ENCODE results near the gene PHIP. TPM values are rescaled to one million over a fixed set of nuclear protein-coding genes. Genes with fewer than 3 reads are reported as not detected.

The PHIP gene
- total and polyA plus RNA-seq, 2 donors (not counting 3 experiments of a cell fraction or from before 2014, with no cell fraction given) = 3.5 to 28.4 TPM

DNA sequence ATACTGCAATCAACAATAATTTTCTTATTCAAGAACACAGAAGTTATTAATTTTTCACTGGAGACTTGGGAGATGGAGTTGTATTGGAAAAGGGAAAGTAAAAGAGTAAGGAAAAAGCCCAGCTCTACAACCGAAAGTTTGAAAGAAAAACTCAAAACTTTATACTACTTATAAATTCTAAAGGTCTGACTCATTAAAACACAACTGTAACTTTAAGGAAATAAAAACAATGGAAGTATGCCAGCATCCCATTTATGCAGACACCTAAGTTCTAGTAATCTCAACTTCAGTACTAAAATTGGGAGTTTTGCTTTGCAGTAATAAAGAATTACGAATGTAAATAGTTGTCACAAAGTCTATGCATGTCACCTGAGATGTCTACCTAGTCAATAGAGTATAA is 130.1 kb downstream of the PHIP start:
- Histone ChIP-seq H3K9me3 (replicated peaks; ENCODE audit: control insufficient read depth, insufficient read depth, low read length) (peaks cover 3% of the 10 kb centered on the region), H3K4me3 (replicated peaks in 1 of 3; ENCODE audit: insufficient read depth in 1 of 3, low read depth in 1 of 3, low read length in 3 of 3) (peak overlapping the region in 1 of 3 experiments; percentile 50), H3K4me2 (ENCODE audit: insufficient read depth, low read length) (peak overlapping the region; percentile 81), H3K27ac (ENCODE audit: insufficient read depth, low read depth, low read length) (peak overlapping the region; percentile 51), H3K79me2 (ENCODE audit: control insufficient read depth, insufficient read depth, low read length) (no peaks in the 10 kb centered on the region), H3K27me3 (ENCODE audit: control insufficient read depth in 2 of 2, insufficient read depth in 2 of 2, low read length in 2 of 2) (no peaks in the 10 kb centered on the region), H3K9me1 (replicated peaks; ENCODE audit: control insufficient read depth, extremely low read depth, insufficient read depth, low read length) (no peaks in the 10 kb centered on the region), H3K36me3 (ENCODE audit: control insufficient read depth in 2 of 2, extremely low read depth in 1 of 2, insufficient read depth in 2 of 2, low read length in 2 of 2) (peaks cover 1 to 19% of the 10 kb centered on the region in 2 experiments), H3K9ac (replicated peaks; ENCODE audit: extremely low read depth, insufficient read depth, low read length) (no peak overlapping the region), H2AFZ (ENCODE audit: low read depth, low read length) (no peak overlapping the region), H4K20me1 (replicated peaks; ENCODE audit: control insufficient read depth, extremely low read depth, insufficient read depth, low read length) (no peaks in the 10 kb centered on the region), H3K4me1 (ENCODE audit: control insufficient read depth, extremely low read depth, insufficient read depth, low read length) (peaks cover 11% of the 10 kb centered on the region)
- TF ChIP-seq, protein P1, sequence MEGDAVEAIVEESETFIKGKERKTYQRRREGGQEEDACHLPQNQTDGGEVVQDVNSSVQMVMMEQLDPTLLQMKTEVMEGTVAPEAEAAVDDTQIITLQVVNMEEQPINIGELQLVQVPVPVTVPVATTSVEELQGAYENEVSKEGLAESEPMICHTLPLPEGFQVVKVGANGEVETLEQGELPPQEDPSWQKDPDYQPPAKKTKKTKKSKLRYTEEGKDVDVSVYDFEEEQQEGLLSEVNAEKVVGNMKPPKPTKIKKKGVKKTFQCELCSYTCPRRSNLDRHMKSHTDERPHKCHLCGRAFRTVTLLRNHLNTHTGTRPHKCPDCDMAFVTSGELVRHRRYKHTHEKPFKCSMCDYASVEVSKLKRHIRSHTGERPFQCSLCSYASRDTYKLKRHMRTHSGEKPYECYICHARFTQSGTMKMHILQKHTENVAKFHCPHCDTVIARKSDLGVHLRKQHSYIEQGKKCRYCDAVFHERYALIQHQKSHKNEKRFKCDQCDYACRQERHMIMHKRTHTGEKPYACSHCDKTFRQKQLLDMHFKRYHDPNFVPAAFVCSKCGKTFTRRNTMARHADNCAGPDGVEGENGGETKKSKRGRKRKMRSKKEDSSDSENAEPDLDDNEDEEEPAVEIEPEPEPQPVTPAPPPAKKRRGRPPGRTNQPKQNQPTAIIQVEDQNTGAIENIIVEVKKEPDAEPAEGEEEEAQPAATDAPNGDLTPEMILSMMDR (IDR thresholded peaks at IDR 0.05; ENCODE audit: extremely low read depth in 1 of 2, insufficient read depth in 1 of 2, low read depth in 1 of 2, low read length in 2 of 2) = no peak
- TF ChIP-seq GATA2 (IDR thresholded peaks at IDR 0.05; ENCODE audit: insufficient read depth, insufficient read length, low read depth, low read length) = no peak
- TF ChIP-seq, protein P2, sequence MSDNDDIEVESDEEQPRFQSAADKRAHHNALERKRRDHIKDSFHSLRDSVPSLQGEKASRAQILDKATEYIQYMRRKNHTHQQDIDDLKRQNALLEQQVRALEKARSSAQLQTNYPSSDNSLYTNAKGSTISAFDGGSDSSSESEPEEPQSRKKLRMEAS (IDR thresholded peaks at IDR 0.05; ENCODE audit: insufficient read depth, insufficient read length) = no peak
- peak; percentile 31 for TF ChIP-seq FOS (IDR thresholded peaks at IDR 0.05; ENCODE audit: borderline replicate concordance, insufficient read depth, low read length)
- no peak for TF ChIP-seq POLR2A (IDR thresholded peaks at IDR 0.05; ENCODE audit: low read depth, low read length)
- TF ChIP-seq MYC (IDR thresholded peaks at IDR 0.05; ENCODE audit: low read depth, low read length) = no peak
- dilution Hi-C loops (cut with MboI; ENCODE audit: extremely low pct_ligation_motif_present, low sequenced_read_pairs) = no loop called here
- ChIA-PET CTCF (no interaction called here), POLR2A (no interaction called here)
- no TSS peak for BruUV-seq (replicated peaks)
- DNase-seq (ENCODE audit: low read depth, low spot score) = peak; percentile 59
- intact Hi-C loops (cut with micrococcal nuclease) = no loop called here
- FAIRE-seq = no peak

DNA sequence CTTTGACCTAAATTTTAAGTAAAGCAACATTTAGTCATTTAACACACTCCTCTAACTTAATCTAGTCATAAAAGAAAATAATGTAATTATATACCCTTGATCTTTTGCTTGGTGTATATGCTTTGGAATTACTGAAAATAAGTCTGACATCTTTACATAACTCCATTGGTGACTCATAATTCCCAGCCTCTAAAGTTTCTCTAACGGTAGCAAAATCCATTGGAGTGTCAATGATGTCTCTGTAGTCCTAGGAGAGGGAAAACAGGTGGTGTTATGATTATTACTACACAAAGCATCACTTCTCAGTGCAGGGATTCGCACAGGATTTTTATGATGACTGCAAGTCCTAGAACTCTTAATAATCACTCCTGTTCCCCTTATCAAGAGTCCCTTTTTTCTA is 130.5 kb downstream of the PHIP start:
- Histone ChIP-seq H3K27me3 (ENCODE audit: control insufficient read depth in 2 of 2, insufficient read depth in 2 of 2, low read length in 2 of 2) (no peaks in the 10 kb centered on the region), H2AFZ (ENCODE audit: low read depth, low read length) (no peak overlapping the region), H3K4me3 (replicated peaks in 1 of 3; ENCODE audit: insufficient read depth in 1 of 3, low read depth in 1 of 3, low read length in 3 of 3) (peak overlapping the region in 1 of 3 experiments; percentile 50), H3K36me3 (ENCODE audit: control insufficient read depth in 2 of 2, extremely low read depth in 1 of 2, insufficient read depth in 2 of 2, low read length in 2 of 2) (peaks cover 1 to 19% of the 10 kb centered on the region in 2 experiments), H3K4me1 (ENCODE audit: control insufficient read depth, extremely low read depth, insufficient read depth, low read length) (peaks cover 11% of the 10 kb centered on the region), H3K27ac (ENCODE audit: insufficient read depth, low read depth, low read length) (peak overlapping the region; percentile 51), H4K20me1 (replicated peaks; ENCODE audit: control insufficient read depth, extremely low read depth, insufficient read depth, low read length) (peaks cover 1% of the 10 kb centered on the region), H3K9ac (replicated peaks; ENCODE audit: extremely low read depth, insufficient read depth, low read length) (no peak overlapping the region), H3K4me2 (ENCODE audit: insufficient read depth, low read length) (peak overlapping the region; percentile 81), H3K9me3 (replicated peaks; ENCODE audit: control insufficient read depth, insufficient read depth, low read length) (peaks cover 3% of the 10 kb centered on the region), H3K79me2 (ENCODE audit: control insufficient read depth, insufficient read depth, low read length) (no peaks in the 10 kb centered on the region), H3K9me1 (replicated peaks; ENCODE audit: control insufficient read depth, extremely low read depth, insufficient read depth, low read length) (no peaks in the 10 kb centered on the region)
- dilution Hi-C loops (cut with MboI; ENCODE audit: extremely low pct_ligation_motif_present, low sequenced_read_pairs) (no loop called here), intact Hi-C loops (cut with micrococcal nuclease) (no loop called here)
- DNase-seq (ENCODE audit: low read depth, low spot score) (peak; percentile 21), FAIRE-seq (no peak)
- CTCF ChIA-PET = no interaction called here
- POLR2A ChIA-PET = no interaction called here
- no TSS peak for BruUV-seq (replicated peaks)
- TF ChIP-seq JUN (IDR thresholded peaks at IDR 0.05; ENCODE audit: borderline replicate concordance, insufficient read depth, insufficient read length, low read depth) = peak; percentile 6
- no peak for TF ChIP-seq GATA2 (IDR thresholded peaks at IDR 0.05; ENCODE audit: insufficient read depth, insufficient read length, low read depth, low read length)

All from endothelial cell of umbilical vein (primary cell).